GM18507 (cell line): Measurements from ENCODE around the gene FAM222A.

Source experiments
- DNase-seq: peaks from one replicate; pipeline ENCODE4 v3.0.0; 2011; ENCODE audit warnings: low read depth; ENCODE audit not compliant: insufficient read length; ENCODE audit errors: extremely low spot score
- FAIRE-seq: peaks from 2 replicates; lab custom pipeline; 2011; peaks lifted over from hg19 to GRCh38; lab: Jason Lieb, UNC

FAM222A gene

GRCh38 chr12:109709401-109709991 lies 4.1 kb upstream of the FAM222A start:
- DNase-seq (no peak), FAIRE-seq (no peak)

- DNase-seq, result no peak
These were observed 3.3 kb upstream of the FAM222A start for GRCh38 chr12:109710205-109710746.

GRCh38 chr12:109710747-109711595 lies 2.7 kb upstream of the FAM222A start:
- DNase-seq (no peak), FAIRE-seq (no peak)

More at GRCh38 chr12:109710205-109710746, 3.3 kb upstream of the FAM222A start:
- FAIRE-seq, result no peak

GRCh38 chr12:109711596-109712461 lies 1.8 kb upstream of the FAM222A start:
- FAIRE-seq (no peak), DNase-seq (no peak)

- DNase-seq (peak; percentile 32), FAIRE-seq (no peak)
These were observed 702 bp downstream of the FAM222A start for GRCh38 chr12:109714141-109714912.

DNA sequence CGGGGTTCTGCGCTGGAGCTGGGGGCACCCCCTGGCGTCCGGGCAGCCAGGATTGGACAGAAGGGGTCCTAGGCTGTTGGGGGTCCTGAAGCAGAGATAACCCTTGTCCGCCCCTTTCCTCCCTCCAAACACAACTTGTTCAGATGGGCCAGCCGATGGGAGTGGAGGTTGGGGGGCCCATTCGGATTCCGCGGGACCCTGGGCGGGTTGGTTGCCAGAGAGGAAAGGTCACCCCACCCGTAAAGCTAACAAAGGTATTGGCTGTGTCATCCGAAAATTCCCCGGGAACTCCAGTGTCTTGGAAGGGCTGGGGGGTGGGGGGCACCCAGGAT lies 1.3 kb downstream of the FAM222A start:
- FAIRE-seq (no peak), DNase-seq (no peak)

- no peak for DNase-seq
These were observed 1.9 kb downstream of the FAM222A start for GRCh38 chr12:109715310-109716091.

DNA sequence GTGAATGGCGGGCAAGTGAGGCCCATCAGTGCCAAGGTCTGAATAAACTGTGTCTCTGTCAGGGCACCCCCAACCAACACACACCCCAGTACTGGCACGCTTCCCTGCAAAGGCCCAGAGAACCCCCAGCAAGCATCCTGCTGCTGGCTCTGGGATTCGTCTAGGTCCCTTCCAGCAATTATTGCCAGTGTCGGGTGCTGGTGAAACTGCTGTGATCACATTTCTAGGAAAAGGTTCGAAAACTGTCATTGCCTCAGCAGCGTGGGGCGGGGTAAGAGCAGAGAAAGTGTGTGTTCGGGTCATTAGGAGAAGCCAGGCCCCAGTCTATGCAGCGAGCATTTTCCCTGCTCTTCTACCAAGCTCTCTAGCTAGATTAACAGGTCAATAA lies 2.5 kb downstream of the FAM222A start:
- no peak for DNase-seq
- FAIRE-seq, result no peak

More at GRCh38 chr12:109715310-109716091, 1.9 kb downstream of the FAM222A start:
- no peak for FAIRE-seq

GRCh38 chr12:109716512-109717389 lies 3.1 kb downstream of the FAM222A start:
- no peak for DNase-seq
- no peak for FAIRE-seq

DNA sequence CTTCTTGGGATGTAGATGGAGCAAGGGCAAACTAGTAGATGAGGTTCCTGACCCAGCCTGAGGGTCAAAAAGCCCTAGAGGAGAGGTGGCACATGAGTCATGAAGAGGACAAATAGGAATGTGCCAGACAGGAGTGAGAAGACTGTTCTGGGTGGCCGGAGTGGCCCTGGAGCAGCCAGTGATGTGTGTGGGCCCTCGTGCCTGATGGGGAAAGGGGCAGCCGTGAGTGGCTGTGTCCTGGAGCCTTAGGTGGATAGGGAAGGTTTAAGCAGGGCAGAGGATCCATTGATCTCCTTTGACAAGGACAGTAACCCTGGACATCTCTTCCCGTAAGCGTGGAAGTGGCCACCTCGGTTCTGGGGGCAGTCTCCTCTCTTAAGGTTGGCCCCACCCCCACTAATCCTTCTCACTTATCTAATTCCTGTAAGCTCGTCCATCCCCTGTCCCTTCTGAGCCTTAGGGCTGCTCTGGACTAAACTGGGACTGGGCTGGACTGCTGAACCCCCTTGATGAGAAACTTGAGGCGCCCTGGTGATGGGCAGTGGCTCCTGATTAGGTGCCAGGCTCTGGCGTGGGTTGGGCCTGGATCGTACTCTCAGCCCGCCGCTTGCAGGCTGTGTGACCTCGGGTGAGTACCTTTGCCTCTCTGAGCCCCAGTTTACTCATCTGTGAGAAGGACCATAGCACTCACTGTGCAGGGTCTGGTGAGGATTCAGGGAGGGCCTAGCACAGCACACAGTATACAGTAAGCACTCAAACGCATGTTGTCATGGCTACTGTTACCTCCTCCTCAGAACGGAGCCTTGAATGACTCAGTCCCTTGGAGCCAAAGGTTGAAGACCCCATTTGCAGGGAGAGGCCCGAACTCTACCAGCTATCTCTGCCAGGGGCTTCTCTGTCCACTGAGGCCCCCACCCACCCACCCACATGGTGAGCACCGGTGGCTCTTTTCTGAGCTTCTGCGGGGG lies 4.0 kb downstream of the FAM222A start:
- FAIRE-seq (no peak), DNase-seq (no peak)

GRCh38 chr12:109718390-109718789 lies 4.8 kb downstream of the FAM222A start:
- FAIRE-seq (no peak), DNase-seq (no peak)

DNA sequence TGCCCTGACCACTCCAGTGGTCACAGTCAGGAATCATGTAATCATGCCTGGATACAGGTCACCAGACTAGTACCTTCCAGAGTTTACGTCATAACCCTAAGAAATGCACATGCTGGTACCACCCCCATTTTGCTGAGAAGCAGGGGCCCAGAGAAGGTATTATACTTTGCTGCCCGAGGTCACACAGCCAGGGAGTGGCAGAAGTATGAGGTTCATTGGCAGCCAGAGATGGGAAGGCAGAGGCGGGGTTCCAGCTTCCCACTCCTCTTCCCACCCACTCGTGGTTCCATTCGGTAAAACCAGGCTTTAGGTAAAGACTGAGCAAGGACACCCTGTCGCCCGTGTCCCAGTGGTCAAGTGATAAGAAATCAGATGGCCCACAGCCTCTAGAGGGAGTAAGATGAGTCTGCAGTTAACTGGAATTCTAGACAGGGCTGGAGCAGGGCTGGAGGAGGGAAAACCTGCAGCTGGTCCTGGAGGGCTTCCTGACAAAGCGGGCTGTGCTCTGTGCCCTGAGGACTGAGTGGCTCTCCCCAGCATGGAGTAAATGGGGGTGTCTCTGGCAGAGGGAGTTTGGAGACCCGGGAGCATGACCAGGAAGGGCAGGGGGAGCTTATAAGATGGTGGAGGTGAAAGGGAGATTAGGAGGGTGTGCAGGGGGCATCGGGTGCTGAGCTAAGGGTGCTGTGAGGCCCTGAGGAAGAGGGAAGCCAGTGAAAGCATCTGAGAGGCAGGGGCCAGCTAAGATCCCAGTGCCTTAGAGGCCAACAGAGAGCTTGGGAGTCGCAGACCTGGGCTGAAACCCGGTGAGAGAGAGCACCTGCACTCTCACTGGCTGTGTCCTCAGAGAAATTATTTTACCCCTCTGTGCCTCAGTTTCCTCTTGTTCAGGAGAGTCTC lies 5.7 kb downstream of the FAM222A start:
- no peak for FAIRE-seq
- DNase-seq, result no peak

DNA sequence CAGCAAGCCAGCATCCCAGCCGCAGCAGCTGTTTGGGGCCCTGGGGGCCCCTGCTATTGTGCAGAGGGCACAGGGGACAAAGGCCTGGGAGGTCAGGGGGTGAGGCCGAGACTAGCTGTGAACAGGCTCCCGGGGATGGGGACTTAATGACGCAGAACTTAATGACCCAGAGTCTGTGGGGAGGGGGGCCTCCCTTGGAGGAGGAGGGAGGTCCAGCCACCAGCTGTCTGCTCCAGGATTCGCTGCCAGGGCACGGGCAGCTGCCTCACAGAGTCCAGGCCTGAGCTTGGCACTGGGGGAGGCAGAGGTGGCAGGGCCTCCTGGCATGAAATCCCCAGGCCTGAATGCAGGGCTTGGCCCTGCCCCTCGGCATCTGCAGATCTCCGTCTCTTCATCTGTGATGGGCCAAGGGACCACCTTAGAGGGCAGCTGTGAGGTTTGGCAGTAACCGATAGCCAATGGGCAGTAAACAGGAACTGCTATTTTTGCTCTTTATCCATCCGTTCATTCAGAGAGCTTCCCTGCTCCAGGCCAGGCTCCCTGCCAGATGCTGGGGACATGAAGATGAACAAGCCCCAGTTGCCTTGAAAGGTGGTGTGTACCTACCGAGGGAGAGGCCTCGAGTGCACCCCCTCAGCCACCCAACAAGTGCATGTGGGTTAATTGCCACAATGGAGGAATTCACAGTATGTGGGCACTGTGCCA lies 6.7 kb downstream of the FAM222A start:
- FAIRE-seq (no peak), DNase-seq (no peak)

DNA sequence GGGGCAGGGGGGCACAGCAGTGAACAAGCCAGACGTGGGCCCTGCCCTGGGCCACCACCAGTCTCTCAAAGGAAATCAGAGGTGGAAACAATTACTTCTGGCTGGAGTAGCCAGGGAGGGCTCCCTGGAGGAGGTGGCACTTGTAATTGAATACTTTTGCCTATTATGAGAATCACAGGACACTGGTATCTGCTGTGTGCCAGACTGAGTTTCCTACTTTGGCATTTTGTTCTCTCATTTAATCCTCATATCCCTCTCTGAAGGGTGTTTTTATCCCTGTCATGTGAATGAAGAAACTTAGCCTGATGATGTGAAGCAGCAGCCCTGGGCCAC lies 7.2 kb downstream of the FAM222A start:
- no peak for FAIRE-seq
- no peak for DNase-seq

GRCh38 chr12:109721276-109721675 lies 7.7 kb downstream of the FAM222A start:
- no peak for DNase-seq
- FAIRE-seq, result no peak
